Peyer's patch (tissue), 4 donors: Measurements from ENCODE around the gene MYO7A.

ENCODE experiments used
- POLR2A ChIP-seq, 2 donors: fragments of 450-650 bp; IDR thresholded peaks; one replicate each; pipeline ENCODE4 v1.5.1; 2017; ENCODE audit warnings: antibody characterized with exemption in 2 of 2, mild to moderate bottlenecking in 2 of 2, moderate library complexity in 2 of 2
- TF ChIP-seq, protein P1 (sequence below), 6 experiments: fragments of 450-650 bp in 4 of 6; fragments of 200-600 bp in 2 of 6; sonication (generic) in 1 of 6; IDR thresholded peaks; one replicate each; pipeline ENCODE4 v1.5.1; 2017 to 2019; ENCODE audit warnings: antibody characterized with exemption in 6 of 6, mild to moderate bottlenecking in 3 of 6, moderate library complexity in 1 of 6

DNA sequence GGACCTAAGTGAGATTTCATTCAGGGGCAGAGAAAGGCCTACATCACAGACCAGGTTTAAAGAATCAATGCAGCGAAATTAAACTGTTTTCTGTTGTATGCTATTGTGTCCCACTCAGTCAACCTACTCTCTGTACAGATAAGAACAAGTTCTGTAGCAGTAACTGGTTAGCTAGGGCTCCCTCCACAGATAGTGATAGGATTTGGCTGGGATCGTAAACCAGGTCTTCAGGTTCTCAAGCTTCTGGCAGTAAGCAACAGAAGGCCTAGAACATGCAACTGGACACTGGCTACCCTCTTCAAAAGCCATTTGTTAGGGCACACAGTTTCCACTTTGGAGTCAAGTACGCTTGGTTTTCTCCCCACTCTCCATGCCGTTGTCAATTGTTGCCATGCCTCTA lies 104.2 kb downstream of the MYO7A start:
- no peak for TF ChIP-seq POLR2A (IDR thresholded peaks at IDR 0.05)
- TF ChIP-seq, protein P1, sequence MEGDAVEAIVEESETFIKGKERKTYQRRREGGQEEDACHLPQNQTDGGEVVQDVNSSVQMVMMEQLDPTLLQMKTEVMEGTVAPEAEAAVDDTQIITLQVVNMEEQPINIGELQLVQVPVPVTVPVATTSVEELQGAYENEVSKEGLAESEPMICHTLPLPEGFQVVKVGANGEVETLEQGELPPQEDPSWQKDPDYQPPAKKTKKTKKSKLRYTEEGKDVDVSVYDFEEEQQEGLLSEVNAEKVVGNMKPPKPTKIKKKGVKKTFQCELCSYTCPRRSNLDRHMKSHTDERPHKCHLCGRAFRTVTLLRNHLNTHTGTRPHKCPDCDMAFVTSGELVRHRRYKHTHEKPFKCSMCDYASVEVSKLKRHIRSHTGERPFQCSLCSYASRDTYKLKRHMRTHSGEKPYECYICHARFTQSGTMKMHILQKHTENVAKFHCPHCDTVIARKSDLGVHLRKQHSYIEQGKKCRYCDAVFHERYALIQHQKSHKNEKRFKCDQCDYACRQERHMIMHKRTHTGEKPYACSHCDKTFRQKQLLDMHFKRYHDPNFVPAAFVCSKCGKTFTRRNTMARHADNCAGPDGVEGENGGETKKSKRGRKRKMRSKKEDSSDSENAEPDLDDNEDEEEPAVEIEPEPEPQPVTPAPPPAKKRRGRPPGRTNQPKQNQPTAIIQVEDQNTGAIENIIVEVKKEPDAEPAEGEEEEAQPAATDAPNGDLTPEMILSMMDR (IDR thresholded peaks at IDR 0.05) = no peak
